Parathyroid adenoma (tissue), 2 donors: ENCODE data around the gene CLCF1.

ENCODE experiments used
- H2AFZ ChIP-seq: fragments of 300-600 bp; sonication (generic); one replicate; pipeline ENCODE4 v1.7.0; 2017; ENCODE audit warnings: antibody characterized with exemption, mild to moderate bottlenecking
- H3K27ac ChIP-seq: fragments of 300-600 bp; sonication (generic); one replicate; pipeline ENCODE4 v1.7.0; 2017
- H3K27me3 ChIP-seq: fragments of 300-600 bp; sonication (generic); one replicate; pipeline ENCODE4 v1.7.0; 2017; ENCODE audit warnings: low read length; ENCODE audit not compliant: control insufficient read depth, insufficient read depth
- H3K36me3 ChIP-seq: fragments of 300-600 bp; sonication (generic); one replicate; pipeline ENCODE4 v1.7.0; 2017; ENCODE audit warnings: low read length; ENCODE audit not compliant: control insufficient read depth, insufficient read depth
- H3K4me1 ChIP-seq: fragments of 300-600 bp; sonication (generic); one replicate; pipeline ENCODE4 v1.7.0; 2017; ENCODE audit warnings: control low read depth
- H3K4me2 ChIP-seq: fragments of 300-600 bp; sonication (generic); one replicate; pipeline ENCODE4 v1.7.0; 2017; ENCODE audit warnings: low read length
- H3K4me3 ChIP-seq: fragments of 300-600 bp; sonication (generic); one replicate; pipeline ENCODE4 v1.7.0; 2017; ENCODE audit warnings: low read depth, low read length
- H3K79me2 ChIP-seq: fragments of 300-600 bp; sonication (generic); one replicate; pipeline ENCODE4 v1.7.0; 2017; ENCODE audit warnings: control low read depth
- H3K9ac ChIP-seq: fragments of 300-600 bp; sonication (generic); one replicate; pipeline ENCODE4 v1.7.0; 2017; ENCODE audit warnings: mild to moderate bottlenecking
- H3K9me3 ChIP-seq: fragments of 300-600 bp; sonication (generic); one replicate; pipeline ENCODE4 v1.7.0; 2017; ENCODE audit warnings: low read length; ENCODE audit not compliant: control insufficient read depth
- CTCF ChIP-seq: fragments of 300-600 bp; sonication (generic); IDR thresholded peaks from one replicate; pipeline ENCODE4 v1.7.0; 2017; ENCODE audit warnings: antibody characterized with exemption, mild to moderate bottlenecking
- donor health status: primary hyperparathyroidism.

Gene CLCF1

GRCh38 chr11:67365736-67366444, 7.5 kb downstream of the CLCF1 start:
- H3K4me1 ChIP-seq: no peaks in the 10 kb centered on the region
- no peak for TF ChIP-seq CTCF
- no peak overlapping the region for H3K9ac ChIP-seq
- H3K27ac ChIP-seq: no peak overlapping the region
- H3K27me3 ChIP-seq: no peaks in the 10 kb centered on the region
- H3K4me2 ChIP-seq: no peak overlapping the region
- no peaks in the 10 kb centered on the region for H3K36me3 ChIP-seq
- H2AFZ ChIP-seq: no peak overlapping the region
- H3K9me3 ChIP-seq: no peaks in the 10 kb centered on the region
- H3K4me3 ChIP-seq: no peak overlapping the region
- H3K79me2 ChIP-seq: no peaks in the 10 kb centered on the region

GRCh38 chr11:67364783-67365722, 8.3 kb downstream of the CLCF1 start:
- Histone ChIP-seq H3K27me3 (no peaks in the 10 kb centered on the region), H3K79me2 (no peaks in the 10 kb centered on the region), H3K4me1 (no peaks in the 10 kb centered on the region), H3K4me3 (no peak overlapping the region), H3K9me3 (no peaks in the 10 kb centered on the region), H3K4me2 (no peak overlapping the region), H3K36me3 (no peaks in the 10 kb centered on the region), H2AFZ (no peak overlapping the region), H3K27ac (no peak overlapping the region), H3K9ac (no peak overlapping the region)
- TF ChIP-seq CTCF: no peak

DNA sequence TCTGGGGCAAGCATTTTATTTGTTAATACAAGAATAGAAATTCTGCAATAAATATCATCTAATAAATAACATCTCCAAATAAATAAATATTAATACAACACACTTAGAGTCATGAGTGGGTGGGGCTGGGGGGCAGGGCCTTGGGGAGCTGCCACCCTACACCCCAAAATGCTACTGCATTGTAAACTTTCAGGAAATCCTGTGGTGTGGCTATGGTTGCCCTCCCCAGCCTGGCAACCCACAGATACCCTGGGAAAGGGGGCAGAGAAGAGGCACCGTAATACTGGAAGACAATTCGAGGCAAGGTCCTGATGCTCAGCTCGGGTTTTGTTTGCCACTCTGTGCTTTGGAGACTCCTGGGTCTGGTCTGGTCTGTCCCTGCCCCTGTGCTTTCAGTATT, 9.2 kb downstream of the CLCF1 start:
- Histone ChIP-seq H3K9me3 (no peaks in the 10 kb centered on the region), H3K36me3 (no peaks in the 10 kb centered on the region), H3K4me1 (no peaks in the 10 kb centered on the region), H3K27ac (no peak overlapping the region), H3K4me2 (no peak overlapping the region), H3K4me3 (no peak overlapping the region), H3K27me3 (no peaks in the 10 kb centered on the region), H3K9ac (no peak overlapping the region), H3K79me2 (no peaks in the 10 kb centered on the region), H2AFZ (no peak overlapping the region)
- no peak for TF ChIP-seq CTCF

DNA sequence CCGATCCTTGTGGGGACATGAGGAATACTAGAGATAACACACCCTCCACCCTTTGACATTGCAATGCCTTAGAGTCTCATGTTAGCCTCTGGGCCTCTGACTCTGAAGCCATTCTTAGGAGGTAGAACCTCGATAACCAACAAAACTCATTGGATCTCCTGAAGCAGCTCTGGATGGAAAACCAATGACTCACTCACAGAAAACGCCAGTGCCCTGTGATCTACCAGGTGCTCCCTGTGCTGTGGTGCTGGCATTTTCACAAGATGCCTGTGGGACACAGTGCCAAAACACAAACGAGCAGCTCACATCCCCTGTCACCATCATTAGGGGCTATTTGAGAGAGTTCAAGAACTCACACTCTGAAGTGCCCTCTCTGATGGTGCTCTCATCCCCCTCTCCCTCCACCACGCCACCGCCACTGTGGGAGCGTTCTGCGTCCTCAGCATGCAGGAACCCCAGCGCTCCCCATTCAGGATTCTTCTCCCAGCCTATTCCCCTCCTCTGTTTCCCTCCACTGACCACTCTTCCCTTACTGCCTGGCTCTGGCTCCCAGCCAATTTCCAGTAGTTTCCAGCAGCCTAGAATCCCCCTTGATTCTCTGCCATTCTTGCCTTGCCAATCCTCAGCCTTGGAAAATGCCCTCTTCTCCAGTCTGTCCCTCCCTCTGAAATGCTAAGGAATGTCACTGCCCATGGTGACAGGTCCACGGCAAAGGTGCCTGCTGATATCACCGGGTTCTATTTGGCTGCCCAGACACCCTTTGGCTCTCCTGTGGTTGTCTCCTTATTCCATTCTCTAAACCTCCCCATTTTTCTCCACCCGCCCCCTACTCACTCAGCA, 15.3 kb downstream of the CLCF1 start:
- no peaks in the 10 kb centered on the region for H3K27me3 ChIP-seq
- peaks cover 4% of the 10 kb centered on the region for H3K4me1 ChIP-seq
- H3K4me3 ChIP-seq: no peak overlapping the region
- no peaks in the 10 kb centered on the region for H3K36me3 ChIP-seq
- no peak overlapping the region for H3K4me2 ChIP-seq
- no peak overlapping the region for H3K9ac ChIP-seq
- no peaks in the 10 kb centered on the region for H3K9me3 ChIP-seq
- no peak overlapping the region for H3K27ac ChIP-seq
- no peak for TF ChIP-seq CTCF
- H3K79me2 ChIP-seq: peaks cover 3% of the 10 kb centered on the region
- no peak overlapping the region for H2AFZ ChIP-seq
